Left lobe of liver (tissue), 2 donors: Measurements from ENCODE around the gene DNAJC4. TPM values are rescaled to one million over a fixed set of nuclear protein-coding genes. Genes with fewer than 3 reads are reported as not detected.
A peak's percentile ranks its signal among the peaks of the same experiment; 100 is the strongest.

ENCODE experiments used
- ATAC-seq: fragments of 200-7000 bp; cut with Tn5 transposase; one replicate; pipeline ENCODE4 v1.9.1; 2020; ENCODE audit warnings: mild to moderate bottlenecking, moderate library complexity
- DNase-seq: peaks from one replicate; pipeline ENCODE4 v3.0.0-alpha.2; 2020; ENCODE audit warnings: low spot score
- total RNA-seq: library from RNA; stranded (reverse); gene quantifications from one replicate; pipeline ENCODE4 v1.2.1, GENCODE V29; 2021
- donor health status: DM: no; HTN: no; CAD: no; lungs with moderate emphysema.
- donor health status: DM: no; HTN: yes; CAD: no.

Gene DNAJC4
- total RNA-seq, 1 donor from 2014 or later: 28.2 TPM

GRCh38 chr11:64208086-64208795 lies 22.1 kb upstream of the DNAJC4 start:
- ATAC-seq: no peak
- DNase-seq: no peak

- DNase-seq (no peak), ATAC-seq (no peak)
Measured at GRCh38 chr11:64208796-64209562, 21.4 kb upstream of the DNAJC4 start.

GRCh38 chr11:64209563-64209843 lies 20.8 kb upstream of the DNAJC4 start:
- ATAC-seq: no peak
- DNase-seq: no peak

GRCh38 chr11:64210301-64211020 lies 19.9 kb upstream of the DNAJC4 start:
- ATAC-seq (no peak), DNase-seq (no peak)

GRCh38 chr11:64211181-64211872 lies 19.0 kb upstream of the DNAJC4 start:
- DNase-seq: no peak
- ATAC-seq: no peak

- no peak for DNase-seq
- ATAC-seq: no peak
Measured at GRCh38 chr11:64216879-64217278, 13.5 kb upstream of the DNAJC4 start.

- peak; percentile 81 for DNase-seq
- peak; percentile 81 for ATAC-seq
Measured at GRCh38 chr11:64218628-64219353, 11.6 kb upstream of the DNAJC4 start.

GRCh38 chr11:64219354-64219684 lies 11.0 kb upstream of the DNAJC4 start:
- DNase-seq (peak; percentile 52), ATAC-seq (peak; percentile 4)

GRCh38 chr11:64219755-64220154 lies 10.6 kb upstream of the DNAJC4 start:
- ATAC-seq (no peak), DNase-seq (no peak)

- DNase-seq: peak; percentile 46
- no peak for ATAC-seq
Measured at GRCh38 chr11:64220271-64220670, 10.1 kb upstream of the DNAJC4 start.

GRCh38 chr11:64220798-64221197 lies 9.6 kb upstream of the DNAJC4 start:
- DNase-seq: peak; percentile 47

GRCh38 chr11:64222651-64223000 lies 7.7 kb upstream of the DNAJC4 start:
- no peak for DNase-seq
- ATAC-seq: no peak

More at GRCh38 chr11:64220798-64221197, 9.6 kb upstream of the DNAJC4 start:
- ATAC-seq: no peak

GRCh38 chr11:64223001-64223651 lies 7.2 kb upstream of the DNAJC4 start:
- DNase-seq (peak; percentile 48), ATAC-seq (no peak)

GRCh38 chr11:64224151-64224890 lies 6.0 kb upstream of the DNAJC4 start:
- DNase-seq: peak; percentile 48
- no peak for ATAC-seq

GRCh38 chr11:64224891-64225607 lies 5.3 kb upstream of the DNAJC4 start:
- no peak for DNase-seq
- ATAC-seq: no peak

GRCh38 chr11:64225608-64226506 lies 4.5 kb upstream of the DNAJC4 start, which contains the start of the genes NUDT22 and TRPT1:
Gene NUDT22, plus strand, starts transcription at chr11:64226274. Its CDS starts 379 bp downstream, at chr11:64226653.
Gene TRPT1, minus strand, starts transcription at chr11:64226186. Its CDS starts 326 bp downstream, at chr11:64225860.
- DNase-seq (peak; percentile 94), ATAC-seq (peak; percentile 85)

- ATAC-seq: peak; percentile 35
- no peak for DNase-seq
Measured at GRCh38 chr11:64226507-64227051, 3.8 kb upstream of the DNAJC4 start.
